Panc1 (cell line): ENCODE data around the gene E2F2. TPM values are rescaled to one million over a fixed set of nuclear protein-coding genes. Genes with fewer than 3 reads are reported as not detected.

Experiments
- ATAC-seq: fragments of 200-7000 bp; cut with Tn5 transposase; 2 replicates; pipeline ENCODE4 v1.9.1; 2020; ENCODE audit warnings: mild to moderate bottlenecking, moderate library complexity
- BruUV-seq: library from RNA; stranded (reverse); fragments of 400-500 nt; replicated peaks from 2 replicates; lab custom pipeline; 2021; lab: Mats Ljungman, UMichigan
- CTCF ChIA-PET: fragments of 300-600 bp; sonication (Branson Sonifier 250); formaldehyde crosslinking; loops from one replicate; lab custom pipeline; 2022; ENCODE audit warnings: antibody characterized with exemption; lab: Charles Lee
- POLR2A ChIA-PET: fragments of 300-600 bp; sonication (Branson Sonifier 250); formaldehyde crosslinking; loops from one replicate; lab custom pipeline; 2022; ENCODE audit warnings: antibody characterized with exemption; lab: Charles Lee
- DNase-seq: peaks from one replicate; pipeline ENCODE4 v3.0.0-alpha.2; 2010; ENCODE audit warnings: low read depth, low spot score
- H3K27ac ChIP-seq: 2 replicates; pipeline ENCODE4 v1.5.1; 2011; ENCODE audit warnings: mild to moderate bottlenecking, low read length, inconsistent platforms
- H3K27me3 ChIP-seq: fragments of 200-500 bp; sonication (Bioruptor generic); 2 replicates; pipeline ENCODE4 v1.6.0; 2014; ENCODE audit warnings: low read length, inconsistent platforms; ENCODE audit not compliant: control insufficient read depth, insufficient read depth
- H3K36me3 ChIP-seq: fragments of 200-500 bp; sonication (Bioruptor generic); 2 replicates; pipeline ENCODE4 v1.5.1; 2014; ENCODE audit warnings: inconsistent platforms, mild to moderate bottlenecking, low read length, moderate library complexity; ENCODE audit not compliant: control insufficient read depth, insufficient read depth
- H3K4me1 ChIP-seq: 2 replicates; pipeline ENCODE4 v1.5.1; 2011; ENCODE audit warnings: inconsistent platforms, mild to moderate bottlenecking, low read length, moderate library complexity; ENCODE audit not compliant: control insufficient read depth, insufficient read depth
- H3K4me3 ChIP-seq, 2 experiments: 2 replicates each; pipeline ENCODE4 v1.5.1; 2011 to 2012; ENCODE audit warnings: low read depth in 2 of 2, low read length in 2 of 2, mild to moderate bottlenecking in 2 of 2, inconsistent platforms in 1 of 2, moderate library complexity in 1 of 2
- H3K9me3 ChIP-seq: fragments of 200-500 bp; sonication (Bioruptor generic); 2 replicates; pipeline ENCODE4 v1.5.1; 2014; ENCODE audit warnings: low read depth, mild to moderate bottlenecking, inconsistent platforms, low read length, moderate library complexity; ENCODE audit not compliant: control insufficient read depth, insufficient read depth
- POLR2AphosphoS5 ChIP-seq: IDR thresholded peaks from 2 replicates; pipeline ENCODE4 v1.6.1; 2012; ENCODE audit warnings: mild to moderate bottlenecking, low read depth, low read length, moderate library complexity
- SIN3A ChIP-seq: IDR thresholded peaks from 2 replicates; pipeline ENCODE4 v1.6.1; 2012; ENCODE audit warnings: low read depth, mild to moderate bottlenecking, low read length, moderate library complexity, borderline replicate concordance; ENCODE audit not compliant: insufficient read depth
- TCF7L2 ChIP-seq: IDR thresholded peaks from 2 replicates; pipeline ENCODE4 v1.6.1; 2011; ENCODE audit warnings: mild to moderate bottlenecking, low read depth, low read length, inconsistent platforms
- in situ Hi-C: cut with HindIII; loops from 2 replicates; pipeline ENCODE4 v1.10.0; 2016; ENCODE audit warnings: low sequenced_read_pairs, low pct_unique_long_range_greater_than_20kb
- intact Hi-C: fragments of 100-400 bp; cut with micrococcal nuclease; formaldehyde crosslinking; loops from one replicate; pipeline ENCODE4 v1.10.0; 2022; ENCODE audit not compliant: unreplicated experiment
- total RNA-seq: library from RNA; stranded (reverse); gene quantifications from one replicate; pipeline ENCODE4 v1.2.1, GENCODE V29; 2021; ENCODE audit not compliant: unreplicated experiment
- TF ChIP-seq, protein P1 (sequence below): fragments of 450-650 bp; IDR thresholded peaks from 2 replicates; pipeline ENCODE4 v1.5.1; 2017; ENCODE audit warnings: mild to moderate bottlenecking
- TF ChIP-seq, protein P2 (sequence below), 2 experiments: IDR thresholded peaks; 2 replicates each; pipeline ENCODE4 v1.6.1; 2011 to 2012; ENCODE audit warnings: low read depth in 2 of 2, control low read depth in 1 of 2, low read length in 1 of 2, mild to moderate bottlenecking in 1 of 2, moderate library complexity in 1 of 2; ENCODE audit not compliant: insufficient read depth in 1 of 2

The E2F2 gene
- total RNA-seq, 1 experiment from 2014 or later: 9.5 TPM

DNA sequence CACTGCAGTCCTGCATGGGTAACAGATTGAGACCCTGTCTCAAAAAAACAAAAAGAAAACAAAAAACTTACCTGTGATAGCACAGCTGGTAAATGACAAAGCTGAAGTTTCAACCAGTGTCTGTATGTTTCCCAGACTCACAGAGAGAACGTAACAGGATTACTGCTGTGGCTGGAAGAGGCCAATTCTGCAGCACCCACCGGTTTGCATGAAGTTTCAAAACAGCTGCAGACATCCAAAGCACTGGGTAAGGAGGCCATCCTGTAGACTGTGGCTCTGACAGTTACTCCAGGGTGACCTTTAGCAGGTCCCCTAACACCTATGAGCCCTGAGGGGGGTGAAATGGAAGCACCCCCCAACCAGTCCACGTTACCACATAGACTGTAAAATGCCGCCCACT, 20.8 kb upstream of the E2F2 start:
- intact Hi-C loops: no loop called here
- in situ Hi-C loops: no loop called here
- peak overlapping the region; percentile 25; the same call in 1 of the 2 replicates for H3K27ac ChIP-seq
- H3K27me3 ChIP-seq: no peaks in the 10 kb centered on the region
- ChIA-PET POLR2A (interaction anchor here (0.6 kb wide), 1 partner anchor 85 kb away, joined by 9 read pairs; no protein-coding TSS in a partner anchor), CTCF (interaction anchor here (1.8 to 3.8 kb wide), 2 partner anchors 83 to 85 kb away, joined by 7 to 12 read pairs; no protein-coding TSS in a partner anchor)
- no peaks in the 10 kb centered on the region for H3K9me3 ChIP-seq
- H3K4me1 ChIP-seq: peaks cover 28% of the 10 kb centered on the region
- no TSS peak for BruUV-seq
- DNase-seq (no peak), ATAC-seq (no peak)
- TF ChIP-seq, protein P1, sequence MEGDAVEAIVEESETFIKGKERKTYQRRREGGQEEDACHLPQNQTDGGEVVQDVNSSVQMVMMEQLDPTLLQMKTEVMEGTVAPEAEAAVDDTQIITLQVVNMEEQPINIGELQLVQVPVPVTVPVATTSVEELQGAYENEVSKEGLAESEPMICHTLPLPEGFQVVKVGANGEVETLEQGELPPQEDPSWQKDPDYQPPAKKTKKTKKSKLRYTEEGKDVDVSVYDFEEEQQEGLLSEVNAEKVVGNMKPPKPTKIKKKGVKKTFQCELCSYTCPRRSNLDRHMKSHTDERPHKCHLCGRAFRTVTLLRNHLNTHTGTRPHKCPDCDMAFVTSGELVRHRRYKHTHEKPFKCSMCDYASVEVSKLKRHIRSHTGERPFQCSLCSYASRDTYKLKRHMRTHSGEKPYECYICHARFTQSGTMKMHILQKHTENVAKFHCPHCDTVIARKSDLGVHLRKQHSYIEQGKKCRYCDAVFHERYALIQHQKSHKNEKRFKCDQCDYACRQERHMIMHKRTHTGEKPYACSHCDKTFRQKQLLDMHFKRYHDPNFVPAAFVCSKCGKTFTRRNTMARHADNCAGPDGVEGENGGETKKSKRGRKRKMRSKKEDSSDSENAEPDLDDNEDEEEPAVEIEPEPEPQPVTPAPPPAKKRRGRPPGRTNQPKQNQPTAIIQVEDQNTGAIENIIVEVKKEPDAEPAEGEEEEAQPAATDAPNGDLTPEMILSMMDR: no peak
- no peak for TF ChIP-seq TCF7L2
- TF ChIP-seq, protein P2, sequence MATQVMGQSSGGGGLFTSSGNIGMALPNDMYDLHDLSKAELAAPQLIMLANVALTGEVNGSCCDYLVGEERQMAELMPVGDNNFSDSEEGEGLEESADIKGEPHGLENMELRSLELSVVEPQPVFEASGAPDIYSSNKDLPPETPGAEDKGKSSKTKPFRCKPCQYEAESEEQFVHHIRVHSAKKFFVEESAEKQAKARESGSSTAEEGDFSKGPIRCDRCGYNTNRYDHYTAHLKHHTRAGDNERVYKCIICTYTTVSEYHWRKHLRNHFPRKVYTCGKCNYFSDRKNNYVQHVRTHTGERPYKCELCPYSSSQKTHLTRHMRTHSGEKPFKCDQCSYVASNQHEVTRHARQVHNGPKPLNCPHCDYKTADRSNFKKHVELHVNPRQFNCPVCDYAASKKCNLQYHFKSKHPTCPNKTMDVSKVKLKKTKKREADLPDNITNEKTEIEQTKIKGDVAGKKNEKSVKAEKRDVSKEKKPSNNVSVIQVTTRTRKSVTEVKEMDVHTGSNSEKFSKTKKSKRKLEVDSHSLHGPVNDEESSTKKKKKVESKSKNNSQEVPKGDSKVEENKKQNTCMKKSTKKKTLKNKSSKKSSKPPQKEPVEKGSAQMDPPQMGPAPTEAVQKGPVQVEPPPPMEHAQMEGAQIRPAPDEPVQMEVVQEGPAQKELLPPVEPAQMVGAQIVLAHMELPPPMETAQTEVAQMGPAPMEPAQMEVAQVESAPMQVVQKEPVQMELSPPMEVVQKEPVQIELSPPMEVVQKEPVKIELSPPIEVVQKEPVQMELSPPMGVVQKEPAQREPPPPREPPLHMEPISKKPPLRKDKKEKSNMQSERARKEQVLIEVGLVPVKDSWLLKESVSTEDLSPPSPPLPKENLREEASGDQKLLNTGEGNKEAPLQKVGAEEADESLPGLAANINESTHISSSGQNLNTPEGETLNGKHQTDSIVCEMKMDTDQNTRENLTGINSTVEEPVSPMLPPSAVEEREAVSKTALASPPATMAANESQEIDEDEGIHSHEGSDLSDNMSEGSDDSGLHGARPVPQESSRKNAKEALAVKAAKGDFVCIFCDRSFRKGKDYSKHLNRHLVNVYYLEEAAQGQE (IDR thresholded peaks at IDR 0.05; ENCODE audit: insufficient read depth in 1 of 2, low read depth in 2 of 2, low read length in 1 of 2): no peak
- no peak overlapping the region for H3K4me3 ChIP-seq
- H3K36me3 ChIP-seq: no peaks in the 10 kb centered on the region

DNA sequence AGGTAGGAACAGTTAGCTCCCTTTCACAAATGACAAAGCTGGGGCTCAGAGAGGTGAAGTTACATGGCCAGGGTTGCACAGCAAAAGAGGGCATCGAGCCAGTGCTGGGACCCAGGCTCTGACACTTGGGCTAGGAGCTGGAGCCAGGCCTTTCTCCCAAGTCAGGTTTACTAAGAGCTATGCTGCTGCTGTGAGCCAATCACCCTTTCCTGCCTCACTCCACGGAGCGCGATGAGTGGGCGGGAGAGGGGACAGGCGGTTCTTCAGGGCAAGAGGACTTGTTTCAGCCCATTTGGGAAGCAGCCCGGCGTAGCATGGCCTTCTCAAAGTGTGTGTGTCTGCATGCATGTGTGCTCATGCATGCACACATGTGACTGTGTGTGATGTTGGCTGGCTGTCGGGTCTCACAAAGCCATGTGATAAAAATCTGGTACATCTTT, 17.7 kb upstream of the E2F2 start:
- in situ Hi-C loops: no loop called here
- BruUV-seq: no TSS peak

More for the DNA sequence above, 17.7 kb upstream of the E2F2 start:
- peaks cover 12% of the 10 kb centered on the region for H3K4me1 ChIP-seq
- H3K27me3 ChIP-seq: no peaks in the 10 kb centered on the region
- no peak for DNase-seq
- no peaks in the 10 kb centered on the region for H3K36me3 ChIP-seq
- H3K27ac ChIP-seq: no peak overlapping the region
- ATAC-seq: no peak
- CTCF ChIA-PET: interaction anchor here (1.0 to 1.1 kb wide), 2 partner anchors 86 to 88 kb away, joined by 3 to 6 read pairs; no protein-coding TSS in a partner anchor
- intact Hi-C loops: no loop called here
- no peaks in the 10 kb centered on the region for H3K9me3 ChIP-seq
- TF ChIP-seq, protein P1: no peak
- TF ChIP-seq POLR2AphosphoS5 (no peak), SIN3A (no peak), TCF7L2 (no peak)
- TF ChIP-seq, protein P2 (IDR thresholded peaks at IDR 0.05; ENCODE audit: insufficient read depth in 1 of 2, low read depth in 2 of 2, low read length in 1 of 2): no peak
- H3K4me3 ChIP-seq: no peak overlapping the region
- POLR2A ChIA-PET: no interaction called here
